LHCN-M2 (cell line): ENCODE measurements around the gene AP1S1. TPM values are rescaled to one million over a fixed set of nuclear protein-coding genes. Genes with fewer than 3 reads are reported as not detected.

Experiments used
- DNase-seq: peaks from one replicate; pipeline ENCODE4 v3.0.0-alpha.2; 2012; ENCODE audit warnings: low read depth
- total RNA-seq: library from RNA; depleted of rRNA; stranded (reverse); fragments of >200 nt; gene quantifications from 2 replicates; pipeline ENCODE4 v1.2.3, GENCODE V29; 2014

AP1S1 gene
- total RNA-seq, 1 experiment from 2014 or later: 286 TPM

DNA sequence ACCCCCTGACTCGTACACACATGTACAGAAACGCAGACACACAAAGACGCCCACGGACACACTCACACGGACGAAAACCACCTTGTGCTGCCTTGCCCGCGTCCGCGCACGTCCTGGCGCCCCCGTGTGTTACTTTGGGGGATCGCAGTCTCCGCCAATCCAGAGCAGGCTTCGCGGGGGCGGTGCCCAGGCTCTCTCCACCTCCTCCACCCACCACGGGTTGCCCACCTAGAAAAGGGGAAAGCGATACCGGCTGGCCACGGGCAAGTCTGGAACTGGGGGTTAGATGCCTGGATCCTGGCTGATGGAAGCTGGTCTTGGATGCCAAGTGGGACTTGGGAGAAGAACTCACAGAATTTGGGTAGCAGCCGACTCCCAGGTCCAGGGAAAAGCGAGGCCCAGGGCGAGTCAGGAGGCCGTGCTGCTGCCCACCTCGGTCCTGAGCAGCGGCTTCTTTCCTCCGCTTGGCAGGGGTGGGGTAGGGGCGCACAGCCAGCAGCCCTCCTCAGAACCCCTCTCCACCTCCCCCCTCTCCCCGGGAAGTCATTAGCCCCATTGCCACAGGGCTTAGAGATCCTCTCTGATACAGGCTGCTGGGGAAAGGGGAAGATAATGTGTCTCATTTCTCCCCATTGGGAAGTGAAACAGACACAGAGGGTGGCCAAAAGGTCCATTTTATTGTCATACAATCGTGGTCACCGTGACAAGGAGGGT lies 15.7 kb downstream of the AP1S1 start:
- peak; percentile 54 for DNase-seq

DNA sequence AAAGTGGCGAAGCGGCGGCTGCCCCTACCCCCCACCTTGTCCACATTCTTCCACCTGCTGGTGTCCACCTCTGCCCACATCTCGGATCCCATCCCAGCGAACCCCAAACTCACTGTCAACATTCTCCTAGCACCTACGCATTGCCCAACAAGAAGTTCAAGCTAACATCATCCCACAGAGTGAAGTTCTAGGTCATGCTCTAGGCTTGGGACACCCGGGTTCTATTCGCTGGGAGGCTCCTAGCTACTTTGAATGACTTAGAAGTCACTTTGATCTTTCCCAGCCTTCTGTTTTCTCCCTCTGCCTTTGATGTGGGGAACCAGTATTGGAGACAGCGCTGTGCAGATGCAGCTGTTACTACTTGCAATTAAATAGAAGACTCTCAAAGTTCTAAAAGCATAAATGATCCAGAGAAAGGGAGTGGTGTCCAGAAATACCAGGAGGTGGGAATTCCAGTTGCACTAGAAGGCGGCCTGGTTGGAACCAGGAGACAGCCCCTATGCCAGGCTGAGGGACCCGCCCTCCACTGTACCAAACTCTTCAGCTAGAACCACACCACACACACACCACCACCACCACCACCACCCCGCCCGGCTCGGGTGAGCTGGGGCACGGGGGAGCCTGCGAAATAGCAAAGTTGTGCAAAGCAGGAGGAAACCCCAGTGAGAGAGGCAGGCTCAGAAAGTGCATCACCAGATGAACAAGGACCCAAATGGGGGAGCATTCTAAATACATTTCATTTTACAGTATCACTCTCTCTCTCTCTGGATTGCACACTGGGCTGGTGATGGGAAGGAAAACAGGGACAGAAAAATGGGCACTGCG lies 16.6 kb downstream of the AP1S1 start:
- DNase-seq: peak; percentile 54

DNA sequence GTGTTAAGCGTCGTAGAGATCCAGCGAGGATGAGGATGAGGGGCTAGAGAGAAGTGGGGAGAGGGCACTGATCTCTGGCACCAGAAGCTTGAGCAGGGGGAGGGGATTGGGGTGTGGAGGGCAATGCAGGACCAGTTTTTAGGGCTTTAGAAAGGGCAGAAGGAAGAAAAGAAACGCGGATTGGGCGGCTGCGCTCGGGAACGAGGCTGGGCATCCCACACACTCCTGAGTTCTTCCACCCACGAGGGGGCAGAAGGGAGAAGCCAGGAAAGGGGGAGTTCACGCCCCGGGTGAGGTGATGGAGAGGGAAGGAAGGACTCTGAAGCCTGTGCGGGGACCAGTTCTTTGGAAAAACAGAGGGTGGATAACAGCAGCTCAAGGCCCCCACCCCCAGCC lies 17.2 kb downstream of the AP1S1 start:
- DNase-seq: no peak

DNA sequence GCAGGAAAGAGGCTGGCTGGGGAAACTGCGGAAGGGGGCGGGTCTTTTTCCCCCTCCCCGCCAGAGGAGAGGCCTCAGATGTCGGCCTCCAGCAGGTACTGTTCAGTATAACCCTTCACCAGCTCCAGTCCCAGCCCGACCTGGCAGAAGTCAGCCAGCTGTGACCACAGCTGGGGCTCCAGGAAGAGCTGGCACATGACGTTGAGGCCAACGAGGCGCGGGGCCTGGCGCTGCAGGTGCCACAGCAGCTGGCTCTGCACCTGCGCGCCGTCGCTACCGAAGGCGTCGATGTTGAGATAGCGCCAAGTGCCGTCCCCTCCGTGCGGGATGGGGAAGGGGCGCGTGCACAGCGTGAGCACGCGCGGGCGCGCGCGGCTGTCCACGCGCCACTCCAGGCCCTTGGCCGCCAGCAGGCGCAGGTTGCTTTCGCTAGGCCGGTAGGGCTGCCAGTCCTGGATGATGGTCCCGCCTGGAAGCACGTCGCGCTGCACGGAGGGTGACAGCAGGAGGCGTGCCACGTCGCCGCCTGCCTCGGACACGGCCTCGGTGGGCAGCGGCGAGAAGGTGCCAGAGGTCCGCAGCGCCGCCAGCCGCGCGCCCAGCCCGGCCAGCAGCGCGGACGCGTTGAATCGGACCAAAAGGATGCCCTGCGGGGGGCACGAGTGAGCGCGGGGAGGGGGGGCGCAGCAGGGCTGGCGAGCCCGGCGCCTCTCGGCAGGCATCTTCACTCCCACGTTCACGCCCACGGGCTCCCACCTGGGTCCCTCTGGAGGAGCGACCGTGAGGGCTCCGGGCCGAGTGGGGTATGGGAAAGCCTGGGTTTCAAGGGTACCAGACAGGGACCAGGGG lies 18.0 kb downstream of the AP1S1 start:
- DNase-seq: no peak

DNA sequence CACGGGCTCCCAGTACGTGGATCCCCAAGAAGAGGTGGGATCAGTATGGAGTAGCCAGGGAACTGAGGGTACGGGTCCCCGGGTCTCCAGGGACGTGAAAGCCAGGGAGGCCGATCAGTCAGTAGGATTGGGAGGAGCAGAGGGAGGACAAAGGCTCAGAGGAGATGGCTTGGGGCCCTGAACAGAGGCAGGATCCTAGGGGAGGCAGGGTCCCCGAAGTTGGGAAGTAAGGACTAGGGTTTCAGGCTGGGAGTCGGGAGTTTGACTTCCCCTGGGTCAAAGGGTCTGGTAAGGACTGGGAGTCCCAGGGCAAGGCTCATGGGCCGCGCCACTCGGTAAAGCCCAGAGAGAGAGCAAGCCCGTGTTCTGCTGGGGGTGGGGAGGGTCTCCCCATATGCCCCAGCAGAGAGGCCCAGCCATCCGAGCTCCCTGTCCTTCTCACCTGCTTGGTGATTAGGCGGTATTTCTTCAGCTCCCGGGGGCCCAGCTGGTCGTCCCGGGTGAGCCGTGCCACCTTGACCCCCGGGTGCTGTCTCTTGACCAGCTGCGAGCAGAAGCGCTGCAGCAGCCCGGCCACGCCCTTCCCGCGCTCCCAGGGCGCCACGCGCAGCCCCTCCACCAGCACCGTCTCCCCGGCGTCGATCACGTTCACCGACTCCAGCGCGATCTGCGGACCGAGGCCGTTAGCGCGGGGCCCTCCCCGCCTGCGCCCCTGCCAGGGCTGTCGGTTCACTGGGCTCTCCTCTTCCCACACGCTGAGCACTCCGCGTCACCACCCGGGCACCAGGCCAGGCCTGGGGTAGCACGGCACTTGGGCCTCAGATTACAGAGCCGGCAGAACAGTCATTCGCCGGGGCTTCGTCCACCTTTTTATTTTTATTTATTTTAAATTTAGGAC lies 18.8 kb downstream of the AP1S1 start:
- peak; percentile 81 for DNase-seq

DNA sequence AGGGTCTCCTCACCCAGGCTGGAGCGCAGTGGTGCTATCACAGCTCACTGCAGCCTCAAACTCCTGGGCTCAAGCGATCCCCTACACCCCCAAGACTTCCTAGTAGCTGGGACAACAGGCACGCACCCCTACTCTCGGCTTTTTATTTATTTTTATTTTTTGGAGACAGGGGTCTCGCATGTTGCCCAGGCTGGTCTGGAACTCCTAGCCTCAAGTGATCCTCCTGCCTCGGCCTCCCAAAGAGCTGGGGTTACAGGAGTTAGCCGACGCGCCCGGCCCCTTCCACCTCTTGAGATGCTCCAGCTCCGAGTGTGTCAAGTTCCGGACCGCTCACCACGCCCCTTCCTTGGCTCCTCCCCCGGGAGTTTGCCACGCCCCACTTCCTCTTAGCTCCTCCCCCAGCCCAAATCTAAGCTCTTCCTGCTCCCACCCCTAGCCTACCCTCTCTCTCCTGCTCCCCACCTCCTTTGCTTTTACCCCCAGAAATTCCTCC lies 19.5 kb downstream of the AP1S1 start:
- DNase-seq: peak; percentile 64

DNA sequence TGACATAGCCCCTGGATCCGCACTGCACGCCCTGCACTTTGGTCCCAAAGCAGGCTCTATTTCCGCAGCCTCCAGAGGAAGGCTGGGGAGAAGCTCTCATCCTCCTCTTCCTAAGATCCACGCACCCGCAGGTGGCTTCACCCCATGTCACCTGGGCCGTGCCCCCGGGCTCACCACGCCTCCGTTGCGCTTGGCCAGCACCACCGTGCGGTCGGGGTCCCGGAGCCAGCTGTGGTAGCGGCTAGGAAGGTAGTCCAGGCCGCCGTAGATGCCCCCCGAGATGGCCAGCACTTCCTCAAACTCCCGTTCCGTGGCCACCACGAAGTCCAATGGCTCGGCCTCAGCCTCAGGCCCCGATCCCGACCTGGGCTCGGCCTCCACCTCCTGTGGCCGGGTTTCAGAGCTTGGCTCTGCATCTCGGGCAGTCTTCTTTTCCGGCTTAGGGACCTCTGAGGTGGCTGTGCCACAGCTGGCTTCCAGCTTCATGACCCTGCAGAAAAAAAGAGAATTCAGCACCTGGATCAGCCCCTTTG lies 20.1 kb downstream of the AP1S1 start:
- no peak for DNase-seq

DNA sequence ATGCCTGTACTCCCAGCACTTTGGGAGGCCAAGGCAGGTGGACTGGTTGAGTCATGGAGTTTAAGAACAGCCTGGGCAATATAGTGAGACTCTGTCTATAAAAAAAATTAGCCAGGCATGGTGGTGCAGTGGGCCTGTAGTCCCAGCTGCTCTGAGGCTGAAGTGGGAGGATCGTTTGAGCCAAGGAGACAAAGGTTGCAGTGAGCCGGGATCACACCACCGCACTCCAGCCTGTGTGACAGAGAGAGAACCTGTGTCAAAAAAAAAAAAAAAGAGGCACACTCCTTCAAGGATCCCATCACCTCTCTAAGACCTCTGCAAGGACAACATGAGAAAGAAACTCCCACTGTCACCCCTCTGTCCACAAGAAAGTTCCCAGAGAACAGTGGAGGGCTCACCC lies 21.4 kb downstream of the AP1S1 start:
- no peak for DNase-seq

DNA sequence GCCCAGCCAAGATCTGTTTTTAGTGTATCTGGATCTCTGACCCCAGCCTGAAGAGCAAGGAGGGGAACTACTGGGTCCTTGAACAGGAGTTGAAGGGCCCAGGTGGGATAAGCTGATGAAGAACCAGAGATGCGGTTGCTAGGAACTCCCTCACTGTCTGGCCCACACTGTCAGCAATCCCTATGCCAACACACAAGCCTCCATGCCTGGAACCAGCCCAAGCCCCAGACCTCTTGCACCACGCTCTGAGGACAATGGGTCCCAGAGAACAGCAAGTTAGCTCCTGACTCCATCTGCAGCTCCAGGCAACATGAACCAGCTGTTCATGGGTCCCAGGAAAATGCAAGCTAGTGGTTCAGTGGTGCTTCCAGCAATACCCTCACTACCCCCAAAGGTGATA lies 23.4 kb downstream of the AP1S1 start:
- no peak for DNase-seq

DNA sequence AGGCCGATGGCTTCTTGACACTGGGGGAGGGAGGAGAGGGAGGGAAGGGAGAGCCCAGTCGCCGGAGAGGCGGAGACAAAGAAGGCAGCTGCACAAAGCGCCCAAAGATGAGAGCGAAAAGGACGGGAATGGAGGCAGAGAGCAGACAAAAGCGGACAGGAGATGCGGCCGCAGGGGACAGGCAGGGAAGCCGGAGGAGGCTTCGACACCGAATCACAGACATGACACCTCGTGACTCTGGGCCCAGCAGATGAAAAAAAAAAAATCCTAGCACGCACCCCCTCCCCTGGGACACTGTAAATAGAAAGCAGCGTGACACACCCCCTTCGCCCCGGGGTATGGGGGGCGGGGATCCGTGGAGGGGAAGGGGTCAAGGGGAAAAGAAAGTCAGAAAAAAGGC lies 24.8 kb downstream of the AP1S1 start:
- DNase-seq: no peak

DNA sequence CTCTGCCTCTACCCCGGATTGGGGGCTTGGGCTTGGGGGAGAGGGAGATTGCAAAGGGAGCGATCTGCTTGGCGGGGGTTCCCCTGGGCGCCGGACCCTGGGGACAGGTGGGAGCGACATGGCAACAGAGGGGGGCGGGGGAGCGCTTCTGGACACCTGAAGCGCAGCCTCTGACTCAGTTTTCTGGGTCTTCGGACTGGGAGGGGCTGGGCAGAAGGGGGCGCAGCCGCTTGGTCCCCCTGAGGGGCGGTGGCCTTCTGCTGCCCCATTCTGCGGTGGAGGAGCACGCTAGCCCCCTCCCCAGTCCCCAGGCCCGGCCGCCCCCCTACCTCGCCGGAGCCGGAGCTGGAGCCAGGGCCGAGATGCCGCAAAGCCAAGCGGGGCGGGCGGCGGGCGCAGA lies 25.4 kb downstream of the AP1S1 start:
- DNase-seq: no peak

DNA sequence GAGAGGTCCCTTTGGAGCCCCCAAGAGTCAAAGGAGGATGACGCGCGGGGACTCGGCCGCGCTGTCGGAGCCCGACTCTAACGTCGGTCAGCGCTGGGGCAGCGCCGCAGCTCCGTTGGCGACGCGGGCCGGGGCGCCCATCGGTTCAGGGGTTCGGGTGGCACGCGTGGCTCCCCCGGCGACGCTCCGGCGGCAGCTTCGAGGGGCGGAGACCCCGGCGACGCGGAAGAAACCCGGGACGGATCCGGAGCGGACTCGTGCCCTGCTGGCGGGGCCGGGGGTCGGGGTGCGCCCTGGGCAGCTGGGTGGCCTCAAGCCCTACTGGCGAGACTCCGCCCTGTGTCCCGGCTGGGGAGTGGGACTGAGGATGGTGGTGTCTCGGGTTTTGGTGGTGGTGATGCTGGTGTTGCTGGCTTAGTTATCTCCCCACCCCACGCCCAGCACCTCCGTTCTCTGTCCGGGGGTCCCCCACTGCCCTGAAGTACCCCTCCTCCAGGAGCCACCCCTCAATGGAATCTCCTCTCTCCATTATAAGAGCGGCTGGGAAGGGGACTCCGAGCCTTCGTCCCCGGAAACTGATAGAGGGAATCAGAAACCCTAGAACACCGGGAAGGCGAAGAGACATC lies 26.0 kb downstream of the AP1S1 start, which contains the start of gene NAT16:
NAT16 (minus strand) TSS at position 164 of the 626 bp plus-strand sequence. CDS start 5,486 bp downstream, outside the sequence.
- no peak for DNase-seq

DNA sequence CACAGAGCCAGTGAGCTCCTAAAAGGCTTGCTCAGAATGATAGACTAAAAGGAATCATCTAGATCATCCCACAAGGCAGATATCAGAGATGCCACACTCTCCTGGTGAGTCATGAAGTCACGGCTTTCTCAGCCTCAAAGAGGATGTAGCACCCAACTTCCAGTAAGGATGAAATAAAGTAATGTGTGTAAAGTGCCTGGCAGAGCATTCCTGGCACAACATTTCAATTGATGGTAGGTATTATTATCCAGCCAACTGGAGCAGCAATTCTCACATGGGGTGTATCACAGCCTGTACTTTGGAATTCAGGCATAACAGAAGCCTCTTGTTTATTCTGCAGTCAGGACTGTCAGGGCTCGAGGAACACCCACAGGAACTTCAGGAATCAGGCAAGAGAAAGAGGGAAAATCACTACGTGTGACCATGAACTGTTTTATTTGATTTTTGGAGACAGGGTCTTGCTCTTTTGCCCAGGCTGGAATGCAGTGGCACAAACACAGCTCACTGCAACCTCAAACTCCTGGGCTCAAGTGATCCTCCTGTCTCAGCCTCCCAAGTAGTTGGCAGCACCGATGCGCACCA lies 31.1 kb downstream of the AP1S1 start:
- DNase-seq: peak; percentile 74

DNA sequence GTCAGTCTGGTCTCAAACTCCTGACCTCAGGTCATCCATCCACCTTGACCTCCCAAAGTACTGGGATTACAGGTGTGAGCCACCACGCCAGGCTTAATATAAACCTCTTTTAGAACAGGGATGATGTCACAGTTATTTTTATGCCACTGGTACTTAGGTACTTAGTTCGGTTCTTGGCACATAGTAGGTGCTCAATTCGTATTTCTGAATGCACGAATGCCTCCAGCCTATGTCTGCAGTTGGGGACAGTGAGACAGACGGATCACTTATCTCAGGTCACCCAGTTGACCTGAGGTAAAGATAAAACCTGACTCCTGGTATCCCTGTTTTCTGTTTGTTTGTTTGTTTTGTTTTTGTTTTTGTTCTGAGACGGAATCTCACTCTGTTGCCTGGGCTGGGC lies 31.9 kb downstream of the AP1S1 start:
- no peak for DNase-seq

DNA sequence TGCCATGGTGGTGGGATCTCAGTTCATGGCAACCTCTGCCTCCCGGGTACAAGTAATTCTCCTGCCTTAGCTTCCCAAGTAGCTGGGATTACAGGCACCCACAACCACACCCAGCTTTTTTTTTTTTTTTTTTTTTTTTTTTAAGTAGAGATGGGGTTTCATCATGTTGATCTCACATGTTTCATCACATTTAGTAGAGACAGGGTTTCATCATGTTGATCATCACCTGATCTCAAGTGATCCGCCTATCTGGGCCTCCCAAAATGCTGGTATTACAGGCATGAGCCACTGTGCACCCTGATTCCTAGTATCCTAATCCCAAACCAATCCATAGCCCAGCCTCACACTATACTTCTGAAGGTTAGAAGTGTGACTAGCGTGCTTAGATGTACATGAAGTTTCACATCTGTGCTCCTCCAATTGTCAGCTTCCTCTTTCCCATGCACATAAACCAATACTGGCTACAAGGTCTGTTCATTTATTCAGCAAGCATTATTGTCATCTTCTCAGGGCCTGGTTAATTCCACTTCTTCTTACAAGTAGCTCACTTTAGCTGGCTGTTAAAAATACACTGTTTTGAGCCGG lies 32.7 kb downstream of the AP1S1 start:
- no peak for DNase-seq

DNA sequence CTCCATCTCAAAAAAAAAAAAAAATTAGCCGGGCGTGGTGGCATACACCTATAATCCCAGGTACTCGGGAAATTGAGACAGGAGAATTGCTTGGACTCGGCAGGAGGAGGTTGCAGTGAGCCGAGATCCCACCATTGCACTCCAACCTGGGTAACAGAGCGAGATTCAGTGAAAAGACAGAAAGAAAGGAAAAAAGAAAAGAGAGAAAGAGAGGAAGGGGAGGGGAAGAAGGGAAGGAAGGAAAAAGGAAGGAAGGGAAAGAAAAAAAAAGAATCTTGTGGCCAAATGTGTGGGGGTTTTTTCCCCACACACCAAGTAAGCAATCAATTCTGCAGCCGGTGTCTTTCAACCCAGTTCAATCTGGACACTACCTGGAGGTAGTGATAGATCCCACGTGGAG lies 34.8 kb downstream of the AP1S1 start:
- DNase-seq: no peak

DNA sequence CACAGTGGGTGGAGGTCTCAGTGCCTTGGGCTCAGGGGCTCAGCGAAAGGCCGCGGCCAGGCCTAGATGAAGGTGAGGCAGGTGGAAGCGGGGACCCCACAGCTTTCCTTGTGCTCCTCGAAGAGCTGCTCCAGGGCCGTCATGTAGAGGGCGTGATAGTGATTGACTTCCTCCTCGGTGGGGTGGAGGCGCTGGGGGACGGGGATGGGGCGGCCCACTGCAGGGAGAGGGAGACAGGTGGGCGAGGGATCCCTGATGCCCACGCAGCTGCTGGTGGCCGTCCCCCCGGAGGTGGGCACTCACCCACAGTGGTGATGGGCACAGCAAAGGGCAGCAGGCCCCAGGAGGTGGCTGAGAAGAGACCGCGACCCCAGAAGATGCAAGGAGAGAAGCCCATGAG lies 41.6 kb downstream of the AP1S1 start:
- DNase-seq: no peak

DNA sequence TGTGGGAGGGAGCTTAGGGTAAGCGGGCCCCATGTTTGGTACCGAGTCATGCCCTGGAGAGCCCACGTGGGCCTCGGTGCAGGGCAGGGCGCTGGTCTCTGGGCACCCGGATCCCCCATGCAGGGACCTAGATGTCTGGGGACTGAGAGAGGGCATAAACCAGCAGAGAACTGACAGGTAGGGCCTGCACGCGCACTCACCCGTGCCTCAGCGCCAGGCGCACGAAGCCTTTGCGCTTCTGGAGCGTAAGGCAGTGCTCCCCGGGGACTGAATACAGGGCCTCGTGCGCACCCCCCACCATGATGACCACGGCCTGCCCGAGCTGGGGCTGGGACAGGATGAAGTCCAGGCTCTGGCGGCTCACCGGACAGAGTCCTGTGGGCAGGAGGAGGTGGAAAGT lies 43.7 kb downstream of the AP1S1 start:
- no peak for DNase-seq

DNA sequence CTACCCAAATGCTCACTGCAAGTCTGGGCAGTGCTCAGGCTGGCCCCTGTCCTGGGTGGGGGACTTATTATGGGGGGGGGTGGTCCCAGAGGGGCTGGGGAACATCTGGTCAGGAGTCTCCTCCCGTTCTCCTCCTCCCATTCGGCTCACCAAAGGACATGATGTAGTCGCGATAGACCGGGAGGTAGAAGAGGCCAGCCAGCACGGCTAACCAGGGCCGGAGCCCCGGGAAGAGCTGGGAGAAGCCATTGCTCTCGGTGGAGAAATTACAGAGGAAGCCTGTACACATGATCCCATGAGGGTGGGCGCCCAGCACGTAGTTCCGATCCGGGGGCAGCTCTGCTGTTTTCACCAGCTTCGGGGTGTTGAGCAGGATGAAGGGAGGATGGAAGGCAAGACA lies 44.2 kb downstream of the AP1S1 start:
- no peak for DNase-seq
